Gastrocnemius medialis (tissue), 4 donors: Measurements from ENCODE around the gene ORM1. TPM values are rescaled to one million over a fixed set of nuclear protein-coding genes. Genes with fewer than 3 reads are reported as not detected.

Source experiments
- ATAC-seq, 2 donors: fragments of 150-250 bp; one replicate each; pipeline ENCODE4 v1.9.1; 2016
- DNase-seq, 2 donors: peaks; one replicate each; pipeline ENCODE4 v3.0.0-alpha.2; 2019
- H3K27ac ChIP-seq, 4 donors: fragments of 200-600 bp; sonication (generic); 1 replicate in 1 of 4; 2 replicates in 3 of 4; pipeline ENCODE4 v1.5.1; 2016 to 2018; ENCODE audit warnings: mild to moderate bottlenecking in 2 of 4, moderate library complexity in 1 of 4
- H3K27me3 ChIP-seq, 3 donors: fragments of 200-600 bp; sonication (generic) in 2 of 3; 1 replicate in 1 of 3; 2 replicates in 2 of 3; pipeline versions ENCODE4 v1.5.1 to v1.6.0; 2016 to 2019; ENCODE audit warnings: mild to moderate bottlenecking in 1 of 3, moderate library complexity in 1 of 3
- H3K36me3 ChIP-seq, 2 donors: fragments of 200-600 bp; sonication (generic) in 1 of 2; one replicate each; pipeline ENCODE4 v1.5.1; 2017 to 2018
- H3K4me1 ChIP-seq, 2 donors: fragments of 200-600 bp; sonication (generic) in 1 of 2; one replicate each; pipeline ENCODE4 v1.5.1; 2016 to 2017; ENCODE audit warnings: mild to moderate bottlenecking in 2 of 2
- H3K4me3 ChIP-seq, 4 donors: fragments of 200-600 bp; sonication (generic) in 3 of 4; 1 replicate in 1 of 4; 2 replicates in 3 of 4; pipeline ENCODE4 v1.5.1; 2016 to 2019; ENCODE audit warnings: mild to moderate bottlenecking in 2 of 4
- H3K9me3 ChIP-seq, 3 donors: fragments of 200-600 bp; sonication (generic) in 2 of 3; 1 replicate in 1 of 3; 2 replicates in 2 of 3; pipeline ENCODE4 v1.5.1; 2016 to 2019
- POLR2A ChIP-seq, 2 donors: fragments of 450-650 bp; IDR thresholded peaks; one replicate each; pipeline ENCODE4 v1.6.1; 2017; ENCODE audit warnings: antibody characterized with exemption in 2 of 2, mild to moderate bottlenecking in 2 of 2, moderate library complexity in 2 of 2
- in situ Hi-C, 4 donors: fragments of 200-750 bp; cut with MboI; loops; one replicate each; pipeline versions ENCODE4 v1.15.0 to v1.8.0; 2017; ENCODE audit warnings: low sequenced_read_pairs in 4 of 4
- intact Hi-C: fragments of 100-400 bp; cut with DNase I; formaldehyde crosslinking; loops from one replicate; pipeline ENCODE4 v1.15.1; 2023; ENCODE audit warnings: low total_unique reads
- total RNA-seq, 4 donors: library from RNA; depleted of rRNA; stranded (reverse); fragments of >200 nt; gene quantifications; one replicate each; pipeline versions ENCODE4 v1.1.0 to v1.2.3, GENCODE V29; 2016
- TF ChIP-seq, protein P1 (sequence below), 5 experiments: fragments of 450-650 bp in 3 of 5; fragments of 200-600 bp in 2 of 5; sonication (generic) in 2 of 5; IDR thresholded peaks in 4 of 5; conservative IDR thresholded peaks in 1 of 5; 1 replicate in 4 of 5; 2 replicates in 1 of 5; pipeline ENCODE4 v1.5.1; 2016 to 2019; ENCODE audit warnings: antibody characterized with exemption in 5 of 5, mild to moderate bottlenecking in 3 of 5, moderate library complexity in 3 of 5

The ORM1 gene
- total RNA-seq, 4 donors from 2014 or later, result 33.5 to 92.8 TPM; not detected in 2

DNA sequence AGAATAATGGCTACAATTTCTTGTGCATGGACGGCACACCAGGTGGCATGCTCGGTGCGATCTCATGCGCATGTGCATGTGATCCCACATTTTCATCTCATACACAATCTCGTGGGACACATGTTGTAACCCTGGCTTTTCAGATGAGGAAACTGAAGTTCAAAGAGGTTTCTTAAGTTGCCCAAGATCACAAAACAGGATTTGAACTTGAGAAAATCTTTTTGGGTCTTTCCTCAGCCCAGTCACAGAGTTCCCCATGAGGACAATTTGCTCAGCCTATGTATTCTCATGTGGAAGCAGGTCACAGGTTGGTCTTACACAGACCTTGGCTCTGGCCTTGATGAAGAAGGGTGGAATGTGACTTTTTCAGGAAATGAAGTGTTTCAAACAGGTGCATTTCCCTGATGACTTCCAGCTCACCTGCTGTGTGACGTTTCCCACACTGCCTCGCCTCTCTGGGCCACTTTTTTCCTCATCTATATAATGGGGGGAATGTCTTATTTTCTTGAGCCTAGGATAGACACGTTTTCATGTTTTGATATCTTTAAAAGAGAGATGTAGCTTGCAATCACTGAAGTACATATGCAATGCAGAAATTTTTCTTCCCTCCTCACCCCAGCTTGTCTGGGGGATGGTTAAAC lies 7.1 kb upstream of the ORM1 start:
- H3K4me1 ChIP-seq, result no peaks in the 10 kb centered on the region
- no peak for TF ChIP-seq POLR2A (IDR thresholded peaks at IDR 0.05)
- TF ChIP-seq, protein P1, sequence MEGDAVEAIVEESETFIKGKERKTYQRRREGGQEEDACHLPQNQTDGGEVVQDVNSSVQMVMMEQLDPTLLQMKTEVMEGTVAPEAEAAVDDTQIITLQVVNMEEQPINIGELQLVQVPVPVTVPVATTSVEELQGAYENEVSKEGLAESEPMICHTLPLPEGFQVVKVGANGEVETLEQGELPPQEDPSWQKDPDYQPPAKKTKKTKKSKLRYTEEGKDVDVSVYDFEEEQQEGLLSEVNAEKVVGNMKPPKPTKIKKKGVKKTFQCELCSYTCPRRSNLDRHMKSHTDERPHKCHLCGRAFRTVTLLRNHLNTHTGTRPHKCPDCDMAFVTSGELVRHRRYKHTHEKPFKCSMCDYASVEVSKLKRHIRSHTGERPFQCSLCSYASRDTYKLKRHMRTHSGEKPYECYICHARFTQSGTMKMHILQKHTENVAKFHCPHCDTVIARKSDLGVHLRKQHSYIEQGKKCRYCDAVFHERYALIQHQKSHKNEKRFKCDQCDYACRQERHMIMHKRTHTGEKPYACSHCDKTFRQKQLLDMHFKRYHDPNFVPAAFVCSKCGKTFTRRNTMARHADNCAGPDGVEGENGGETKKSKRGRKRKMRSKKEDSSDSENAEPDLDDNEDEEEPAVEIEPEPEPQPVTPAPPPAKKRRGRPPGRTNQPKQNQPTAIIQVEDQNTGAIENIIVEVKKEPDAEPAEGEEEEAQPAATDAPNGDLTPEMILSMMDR (IDR thresholded peaks at IDR 0.05 in 4 of 5, conservative IDR thresholded peaks at IDR 0.05 in 1 of 5), result no peak
- DNase-seq (no peak), ATAC-seq (no peak)
- in situ Hi-C loops (no loop called here), intact Hi-C loops (no loop called here)
- no peak overlapping the region for H3K27ac ChIP-seq
- no peak overlapping the region for H3K4me3 ChIP-seq
- H3K36me3 ChIP-seq, result no peaks in the 10 kb centered on the region
- no peaks in the 10 kb centered on the region for H3K27me3 ChIP-seq
- no peaks in the 10 kb centered on the region for H3K9me3 ChIP-seq

DNA sequence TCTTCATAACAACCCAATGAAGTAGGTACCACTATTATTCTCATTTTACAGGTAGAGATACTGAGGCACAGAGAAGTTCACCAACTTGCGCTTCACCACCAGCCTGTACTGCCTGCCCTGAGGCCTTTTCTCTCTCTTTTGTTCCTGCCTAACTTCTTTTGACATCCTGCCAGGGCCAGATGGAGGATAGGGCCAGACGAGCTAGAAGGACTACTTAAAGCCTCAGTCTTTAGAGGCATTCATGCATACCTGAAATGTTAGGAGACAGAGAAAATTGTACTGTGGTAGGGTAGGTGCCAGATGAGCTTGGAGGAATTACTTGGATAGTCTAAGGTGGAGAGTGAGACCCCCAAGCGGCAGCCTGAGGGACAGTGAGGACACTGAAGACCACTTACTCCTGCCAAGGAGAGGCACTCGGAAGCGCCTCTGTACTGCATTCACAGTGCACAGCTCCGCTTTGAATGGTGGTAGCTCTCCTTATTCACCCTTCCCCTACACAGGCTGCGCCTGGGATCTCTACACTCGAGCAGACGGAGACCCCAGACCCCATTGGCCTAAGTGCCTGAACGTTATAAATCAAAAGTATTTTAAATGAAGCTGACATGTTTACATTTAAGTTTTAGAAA lies 6.2 kb upstream of the ORM1 start:
- DNase-seq, result no peak
- in situ Hi-C loops (no loop called here), intact Hi-C loops (no loop called here)
- no peak for ATAC-seq
- Histone ChIP-seq H3K27ac (no peak overlapping the region), H3K36me3 (no peaks in the 10 kb centered on the region), H3K27me3 (peaks cover 0 to 4% (median 0%) of the 10 kb centered on the region in 3 donors), H3K4me1 (no peaks in the 10 kb centered on the region), H3K9me3 (no peaks in the 10 kb centered on the region), H3K4me3 (no peak overlapping the region)
- TF ChIP-seq, protein P1 (IDR thresholded peaks at IDR 0.05 in 4 of 5, conservative IDR thresholded peaks at IDR 0.05 in 1 of 5), result no peak
- no peak for TF ChIP-seq POLR2A (IDR thresholded peaks at IDR 0.05)

DNA sequence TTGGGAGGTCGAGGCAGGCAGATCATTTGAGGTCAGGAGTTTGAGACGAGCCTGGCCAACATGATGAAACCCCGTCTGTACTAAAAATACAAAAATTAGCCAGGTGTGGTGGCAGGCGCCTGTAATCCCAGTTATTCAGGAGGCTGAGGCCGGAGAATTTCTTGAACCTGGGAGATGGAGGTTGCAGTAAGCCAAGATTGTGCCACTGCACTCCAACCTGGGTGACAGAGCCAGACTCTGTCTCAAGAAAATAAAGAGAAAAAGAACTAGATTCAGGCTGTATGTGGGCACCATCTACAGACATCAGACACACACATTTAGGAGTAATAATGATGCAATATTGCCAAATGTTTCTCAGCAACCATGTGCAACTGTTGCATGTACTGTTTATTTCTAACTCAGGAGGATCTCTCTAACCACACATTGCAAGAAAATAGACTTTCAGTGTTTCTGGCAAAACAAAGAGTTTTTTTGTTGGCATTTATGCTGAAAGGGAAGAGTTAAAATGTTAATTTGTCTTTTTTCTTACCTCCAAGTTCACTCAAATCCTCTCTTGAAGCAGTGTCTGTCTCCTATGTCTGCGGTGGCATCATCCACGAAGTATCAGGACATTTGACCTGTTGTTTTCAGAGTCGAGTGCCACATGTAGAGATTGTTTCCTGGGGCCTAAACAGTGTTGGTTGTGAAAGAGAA lies 5.1 kb upstream of the ORM1 start:
- Histone ChIP-seq H3K36me3 (no peaks in the 10 kb centered on the region), H3K27me3 (peaks cover 0 to 4% (median 0%) of the 10 kb centered on the region in 3 donors), H3K4me1 (no peaks in the 10 kb centered on the region), H3K4me3 (no peak overlapping the region), H3K27ac (no peak overlapping the region), H3K9me3 (no peaks in the 10 kb centered on the region)
- no peak for ATAC-seq
- intact Hi-C loops (no loop called here), in situ Hi-C loops (no loop called here)
- DNase-seq, result no peak
- no peak for TF ChIP-seq POLR2A (IDR thresholded peaks at IDR 0.05)
- TF ChIP-seq, protein P1 (IDR thresholded peaks at IDR 0.05 in 4 of 5, conservative IDR thresholded peaks at IDR 0.05 in 1 of 5), result no peak

DNA sequence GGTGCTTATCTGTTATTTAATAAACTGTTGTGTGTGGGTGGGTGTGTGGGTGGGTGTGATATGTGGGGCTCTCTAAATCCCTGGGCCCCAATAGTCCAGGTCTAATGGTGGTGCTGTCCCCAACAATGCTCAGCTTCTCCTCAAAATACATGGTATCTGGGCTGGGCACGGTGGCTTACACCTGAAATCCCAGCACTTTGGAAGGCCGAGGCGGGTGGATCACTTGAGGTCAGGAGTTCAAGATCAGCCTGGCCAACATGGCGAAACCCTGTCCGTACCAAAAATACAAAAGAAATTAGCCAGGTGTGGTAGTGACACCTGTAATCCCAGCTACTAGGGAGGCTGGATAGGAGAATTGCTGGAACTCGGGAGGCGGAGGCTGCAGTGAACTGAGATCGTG lies 4.5 kb upstream of the ORM1 start:
- TF ChIP-seq, protein P1 (IDR thresholded peaks at IDR 0.05 in 4 of 5, conservative IDR thresholded peaks at IDR 0.05 in 1 of 5), result no peak
- TF ChIP-seq POLR2A (IDR thresholded peaks at IDR 0.05), result no peak
- ATAC-seq (no peak), DNase-seq (no peak)
- intact Hi-C loops (no loop called here), in situ Hi-C loops (no loop called here)
- H3K27me3 ChIP-seq, result peaks cover 0 to 4% (median 0%) of the 10 kb centered on the region in 3 donors
- H3K4me3 ChIP-seq, result no peak overlapping the region
- no peak overlapping the region for H3K27ac ChIP-seq
- H3K4me1 ChIP-seq, result no peaks in the 10 kb centered on the region
- no peaks in the 10 kb centered on the region for H3K9me3 ChIP-seq
- H3K36me3 ChIP-seq, result no peaks in the 10 kb centered on the region
